BLaER1 treated with 17β-estradiol and CSF1 and Interleukin-3, amounts not matched to agents 10 nM and 100 nM (cell line): Measurements from ENCODE around the gene NEMF.
A peak's percentile ranks its signal among the peaks of the same experiment; 100 is the strongest.
"Not testable (repeated sequence)": the region's sequence is repeated elsewhere in the genome, so short reads cannot be mapped to it uniquely, and the experiment has no call there.

Source experiments
- H3K27ac ChIP-seq, 11 experiments: shearing (Covaris generic); formaldehyde crosslinking; 2 replicates each; pipeline ENCODE4 v1.8.1; 2022
- H3K27me3 ChIP-seq, 11 experiments: shearing (Covaris generic); formaldehyde crosslinking; 2 replicates each; pipeline ENCODE4 v1.8.1; 2022
- H3K36me3 ChIP-seq, 11 experiments: shearing (Covaris generic); formaldehyde crosslinking; 2 replicates each; pipeline ENCODE4 v1.8.1; 2022
- H3K4me1 ChIP-seq, 10 experiments: shearing (Covaris generic); formaldehyde crosslinking; 2 replicates each; pipeline ENCODE4 v1.8.1; 2022
- H3K4me2 ChIP-seq, 11 experiments: shearing (Covaris generic); formaldehyde crosslinking; 2 replicates each; pipeline ENCODE4 v1.8.1; 2022
- H3K4me3 ChIP-seq, 10 experiments: shearing (Covaris generic); formaldehyde crosslinking; 2 replicates each; pipeline ENCODE4 v1.8.1; 2022
- H3K9ac ChIP-seq, 11 experiments: shearing (Covaris generic); formaldehyde crosslinking; 2 replicates each; pipeline ENCODE4 v1.8.1; 2022
- H3K9me3 ChIP-seq, 11 experiments: shearing (Covaris generic); formaldehyde crosslinking; replicated peaks in 1 of 11; 2 replicates each; pipeline ENCODE4 v1.8.1; 2022
- H4K20me1 ChIP-seq, 11 experiments: shearing (Covaris generic); formaldehyde crosslinking; 2 replicates each; pipeline ENCODE4 v1.8.1; 2022
- Cebpa-rat ChIP-seq, 11 experiments: shearing (Covaris generic); IDR thresholded peaks; 2 replicates each; pipeline ENCODE4 v1.8.1; 2022

The NEMF gene

DNA sequence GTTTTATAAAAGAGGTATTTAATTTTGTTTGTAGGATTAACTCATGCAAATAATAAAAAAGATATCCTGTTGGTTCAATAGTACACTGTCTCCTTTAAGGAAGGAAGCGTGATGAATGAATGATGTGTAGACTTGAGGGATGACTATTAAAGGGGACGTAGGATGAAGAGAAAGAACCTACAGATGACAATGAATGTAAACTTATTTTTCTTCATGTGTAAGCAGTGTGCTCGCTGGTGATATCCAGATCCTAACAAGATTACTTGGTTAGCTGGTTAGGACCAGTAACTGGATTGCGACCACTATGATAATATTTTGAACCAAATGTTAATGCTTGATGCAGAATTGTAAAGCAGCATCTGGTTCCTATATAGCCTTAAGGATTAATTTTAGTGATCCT lies 42.9 kb upstream of the NEMF start:
- Histone ChIP-seq H3K4me1 (peaks cover 27 to 53% (median 42%) of the 10 kb centered on the region in 10 experiments), H3K4me2 (peak overlapping the region; percentile 78 to 98 (median 87)), H3K36me3 (peaks cover 23 to 60% (median 35%) of the 10 kb centered on the region in 11 experiments; a peak in 21 of 22 replicates), H3K27ac (peak overlapping the region in 9 of 11 experiments; percentile 21 to 100 (median 98); a peak in 14 of 22 replicates), H3K27me3 (no peaks in the 10 kb centered on the region), H4K20me1 (peaks cover 44 to 72% (median 62%) of the 10 kb centered on the region in 11 experiments), H3K4me3 (peak overlapping the region; percentile 79 to 99 (median 94)), H3K9ac (peak overlapping the region; percentile 97 to 100 (median 99)), H3K9me3 (peaks cover 0 to 5% (median 0%) of the 10 kb centered on the region in 11 experiments; a peak in 2 of 22 replicates)
- TF ChIP-seq Cebpa-rat (IDR thresholded peaks at IDR 0.05): no peak

DNA sequence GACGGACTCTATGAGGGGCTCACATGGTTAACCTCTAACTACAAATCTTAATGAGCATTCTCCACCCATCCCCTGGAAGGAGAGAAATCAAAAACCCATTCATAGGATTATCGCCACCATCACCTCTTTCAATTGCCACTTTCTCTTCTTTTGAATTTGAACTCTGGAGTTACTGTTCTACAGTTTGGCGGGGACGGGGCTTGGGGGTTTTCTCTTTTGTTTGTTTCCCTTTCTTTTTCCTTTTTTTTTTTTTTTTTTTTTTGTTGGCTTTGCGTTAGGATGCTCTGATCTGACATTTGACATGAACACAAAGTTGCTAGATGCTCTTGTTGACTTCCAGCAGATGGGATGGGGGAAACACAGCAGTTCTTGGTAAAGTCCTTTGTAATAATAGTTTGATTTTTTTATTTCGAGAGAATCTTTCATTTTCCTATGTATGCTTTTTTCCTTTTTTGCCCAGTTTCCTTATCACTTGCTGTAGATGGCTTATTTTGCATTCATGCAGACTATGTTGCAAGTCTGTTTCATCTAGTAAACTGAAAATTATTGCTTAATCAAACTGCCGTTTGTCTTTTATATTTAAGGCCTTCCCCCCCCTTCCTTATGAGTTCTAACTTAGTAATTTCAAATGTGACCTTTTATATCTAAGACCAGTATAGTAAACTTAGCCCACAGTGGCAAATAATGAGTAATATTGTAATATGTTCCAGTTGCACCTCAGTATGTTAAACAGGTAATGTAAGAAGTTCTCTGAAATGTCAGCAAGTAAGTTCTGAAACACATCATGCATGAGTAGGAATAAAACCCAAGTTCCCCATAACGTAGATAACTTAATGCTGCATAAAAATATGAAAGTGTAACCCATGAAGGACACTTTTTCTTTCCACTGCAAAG lies 41.9 kb upstream of the NEMF start:
- peak overlapping the region; percentile 96 to 100 (median 99) for H3K27ac ChIP-seq
- H3K9me3 ChIP-seq, H3K27me3 ChIP-seq: not testable (repeated sequence)
- H4K20me1 ChIP-seq: peaks cover 44 to 64% (median 60%) of the 10 kb centered on the region in 11 experiments
- peak overlapping the region; percentile 78 to 98 (median 87) for H3K4me2 ChIP-seq
- peak overlapping the region; percentile 97 to 100 (median 99) for H3K9ac ChIP-seq
- peaks cover 23 to 56% (median 34%) of the 10 kb centered on the region in 11 experiments; a peak in 21 of 22 replicates for H3K36me3 ChIP-seq
- TF ChIP-seq Cebpa-rat (IDR thresholded peaks at IDR 0.05): 0 out of 22 replicates have a peak, but pooled peaks of 1 of the 11 experiments have one; percentile 30
- peaks cover 27 to 53% (median 41%) of the 10 kb centered on the region in 10 experiments for H3K4me1 ChIP-seq
- H3K4me3 ChIP-seq: peak overlapping the region; percentile 79 to 99 (median 94)

DNA sequence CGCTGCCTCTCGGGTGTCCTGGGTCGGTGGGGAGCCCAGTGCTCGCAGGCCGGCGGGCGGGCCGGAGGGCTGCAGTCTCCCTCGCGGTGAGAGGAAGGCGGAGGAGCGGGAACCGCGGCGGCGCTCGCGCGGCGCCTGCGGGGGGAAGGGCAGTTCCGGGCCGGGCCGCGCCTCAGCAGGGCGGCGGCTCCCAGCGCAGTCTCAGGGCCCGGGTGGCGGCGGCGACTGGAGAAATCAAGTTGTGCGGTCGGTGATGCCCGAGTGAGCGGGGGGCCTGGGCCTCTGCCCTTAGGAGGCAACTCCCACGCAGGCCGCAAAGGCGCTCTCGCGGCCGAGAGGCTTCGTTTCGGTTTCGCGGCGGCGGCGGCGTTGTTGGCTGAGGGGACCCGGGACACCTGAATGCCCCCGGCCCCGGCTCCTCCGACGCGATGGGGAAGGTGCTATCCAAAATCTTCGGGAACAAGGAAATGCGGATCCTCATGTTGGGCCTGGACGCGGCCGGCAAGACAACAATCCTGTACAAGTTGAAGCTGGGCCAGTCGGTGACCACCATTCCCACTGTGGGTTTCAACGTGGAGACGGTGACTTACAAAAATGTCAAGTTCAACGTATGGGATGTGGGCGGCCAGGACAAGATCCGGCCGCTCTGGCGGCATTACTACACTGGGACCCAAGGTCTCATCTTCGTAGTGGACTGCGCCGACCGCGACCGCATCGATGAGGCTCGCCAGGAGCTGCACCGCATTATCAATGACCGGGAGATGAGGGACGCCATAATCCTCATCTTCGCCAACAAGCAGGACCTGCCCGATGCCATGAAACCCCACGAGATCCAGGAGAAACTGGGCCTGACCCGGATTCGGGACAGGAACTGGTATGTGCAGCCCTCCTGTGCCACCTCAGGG lies 41.0 kb upstream of the NEMF start:
- Histone ChIP-seq H3K9ac (peak overlapping the region; percentile 97 to 100 (median 99)), H3K9me3 (peaks cover 0 to 5% (median 0%) of the 10 kb centered on the region in 11 experiments; a peak in 2 of 22 replicates), H3K4me2 (peak overlapping the region; percentile 78 to 98 (median 87); a peak in 21 of 22 replicates), H3K27me3 (no peaks in the 10 kb centered on the region), H3K36me3 (peaks cover 23 to 52% (median 34%) of the 10 kb centered on the region in 11 experiments; a peak in 21 of 22 replicates), H3K4me1 (peaks cover 20 to 50% (median 35%) of the 10 kb centered on the region in 10 experiments), H3K4me3 (peak overlapping the region; percentile 79 to 99 (median 94)), H4K20me1 (peaks cover 37 to 56% (median 55%) of the 10 kb centered on the region in 11 experiments), H3K27ac (peak overlapping the region; percentile 96 to 100 (median 99))
- no peak for TF ChIP-seq Cebpa-rat (IDR thresholded peaks at IDR 0.05)

DNA sequence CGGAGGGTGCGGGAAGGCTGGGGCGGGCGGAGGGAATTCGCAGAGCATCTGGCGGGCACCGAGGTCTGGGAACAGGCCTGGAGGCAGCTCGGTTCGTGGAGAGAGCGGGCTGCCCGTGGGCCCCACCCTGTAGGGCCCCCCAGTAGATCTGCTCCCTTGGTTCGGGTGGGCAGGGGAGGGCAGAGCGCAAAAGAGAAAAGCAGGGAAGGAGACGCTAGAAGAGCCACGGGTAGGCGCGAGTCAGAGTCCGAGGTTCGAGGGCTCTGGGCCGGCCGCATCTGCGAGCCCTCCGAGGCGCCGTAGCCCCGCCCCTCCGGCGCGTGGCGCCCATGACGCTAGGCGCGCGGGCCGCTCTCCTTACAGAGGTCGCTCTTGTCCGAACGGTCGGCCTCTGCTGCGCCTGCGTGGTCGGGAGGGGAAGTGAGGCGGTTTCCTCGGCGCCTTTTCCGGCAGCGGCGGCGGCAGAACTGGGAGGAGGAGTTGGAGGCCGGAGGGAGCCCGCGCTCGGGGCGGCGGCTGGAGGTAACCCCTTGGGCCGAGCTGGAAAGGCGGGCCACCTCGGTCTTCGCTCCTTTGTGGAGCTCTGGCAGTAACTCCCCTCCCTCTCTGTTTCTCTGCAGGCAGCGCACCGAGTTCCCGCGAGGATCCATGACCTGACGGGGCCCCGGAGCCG lies 40.2 kb upstream of the NEMF start, which contains the start of gene ARF6:
Gene ARF6 (plus strand): TSS at position 447 of the 673 bp plus-strand sequence. CDS start 655 bp downstream, outside the sequence.
- no peak for TF ChIP-seq Cebpa-rat (IDR thresholded peaks at IDR 0.05)
- H3K4me1 ChIP-seq: peaks cover 16 to 44% (median 29%) of the 10 kb centered on the region in 10 experiments
- H3K27ac ChIP-seq: peak within 1 kb of the TSS; percentile 96 to 100 (median 99)
- peak within 1 kb of the TSS; percentile 79 to 99 (median 94) for H3K4me3 ChIP-seq
- peaks cover 30 to 49% (median 47%) of the 10 kb centered on the region in 11 experiments for H4K20me1 ChIP-seq
- no peaks in the 10 kb centered on the region for H3K27me3 ChIP-seq
- peak within 1 kb of the TSS; percentile 82 to 98 (median 92) for H3K4me2 ChIP-seq
- peak within 1 kb of the TSS; percentile 97 to 100 (median 99) for H3K9ac ChIP-seq
- H3K36me3 ChIP-seq: peaks cover 23 to 44% (median 33%) of the 10 kb centered on the region in 11 experiments; a peak in 21 of 22 replicates
- peaks cover 0 to 5% (median 0%) of the 10 kb centered on the region in 11 experiments; a peak in 2 of 22 replicates for H3K9me3 ChIP-seq

DNA sequence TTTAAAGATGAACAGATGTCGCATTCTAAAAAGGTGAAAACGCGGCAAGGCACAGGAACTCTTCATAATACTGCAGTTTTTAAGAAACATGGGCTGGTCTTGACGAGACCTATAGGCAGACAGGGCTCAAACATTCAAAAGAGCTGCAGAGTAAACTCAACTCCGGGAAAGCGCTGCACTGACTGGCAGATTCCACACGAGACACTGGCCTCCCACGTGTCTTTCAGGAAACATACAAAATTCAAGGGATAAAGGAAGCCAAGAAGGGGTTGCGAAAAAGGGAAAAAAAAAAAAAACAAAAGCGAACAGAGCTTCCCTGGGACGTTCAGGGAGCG lies 39.7 kb upstream of the NEMF start:
- peak overlapping the region; percentile 97 to 100 (median 99) for H3K9ac ChIP-seq
- H3K9me3 ChIP-seq: peaks cover 0 to 5% (median 0%) of the 10 kb centered on the region in 11 experiments; a peak in 2 of 22 replicates
- peak overlapping the region; percentile 79 to 99 (median 94) for H3K4me3 ChIP-seq
- peak overlapping the region; percentile 96 to 100 (median 99) for H3K27ac ChIP-seq
- TF ChIP-seq Cebpa-rat (IDR thresholded peaks at IDR 0.05): no peak
- H3K27me3 ChIP-seq: no peaks in the 10 kb centered on the region
- H3K4me2 ChIP-seq: peak overlapping the region; percentile 79 to 97 (median 87)
- H3K36me3 ChIP-seq: peaks cover 23 to 39% (median 31%) of the 10 kb centered on the region in 11 experiments; a peak in 21 of 22 replicates
- H4K20me1 ChIP-seq: peaks cover 30 to 43% (median 42%) of the 10 kb centered on the region in 11 experiments
- H3K4me1 ChIP-seq: peaks cover 16 to 38% (median 25%) of the 10 kb centered on the region in 10 experiments

DNA sequence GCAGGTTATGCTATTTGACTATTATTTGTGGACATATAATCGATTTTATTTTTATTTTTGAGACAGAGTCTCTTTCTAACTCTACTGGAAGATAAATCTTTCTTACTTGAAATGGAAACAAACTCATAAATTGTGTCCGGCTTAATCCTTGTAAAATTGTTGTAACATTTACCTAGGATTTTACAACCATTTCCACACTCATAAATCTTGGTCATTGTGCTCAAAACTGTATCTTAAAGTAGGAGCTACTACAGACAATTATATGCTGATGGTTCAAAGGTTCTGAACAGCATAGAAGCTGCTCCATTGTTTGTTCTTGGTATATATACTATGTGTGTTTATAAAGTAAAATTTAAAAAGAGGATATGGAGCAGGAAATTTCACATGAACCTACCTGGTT lies 35.7 kb upstream of the NEMF start:
- no peak for TF ChIP-seq Cebpa-rat (IDR thresholded peaks at IDR 0.05)
- H4K20me1 ChIP-seq: peaks cover 0 to 4% (median 3%) of the 10 kb centered on the region in 11 experiments; a peak in 10 of 22 replicates
- no peak overlapping the region for H3K4me3 ChIP-seq
- no peak overlapping the region for H3K27ac ChIP-seq
- H3K27me3 ChIP-seq: no peaks in the 10 kb centered on the region
- no peak overlapping the region for H3K9ac ChIP-seq
- peaks cover 0 to 3% (median 0%) of the 10 kb centered on the region in 11 experiments; a peak in 1 of 22 replicates for H3K9me3 ChIP-seq
- peaks cover 21 to 58% (median 26%) of the 10 kb centered on the region in 10 experiments for H3K4me1 ChIP-seq
- H3K36me3 ChIP-seq: no peaks in the 10 kb centered on the region
- no peak overlapping the region for H3K4me2 ChIP-seq

DNA sequence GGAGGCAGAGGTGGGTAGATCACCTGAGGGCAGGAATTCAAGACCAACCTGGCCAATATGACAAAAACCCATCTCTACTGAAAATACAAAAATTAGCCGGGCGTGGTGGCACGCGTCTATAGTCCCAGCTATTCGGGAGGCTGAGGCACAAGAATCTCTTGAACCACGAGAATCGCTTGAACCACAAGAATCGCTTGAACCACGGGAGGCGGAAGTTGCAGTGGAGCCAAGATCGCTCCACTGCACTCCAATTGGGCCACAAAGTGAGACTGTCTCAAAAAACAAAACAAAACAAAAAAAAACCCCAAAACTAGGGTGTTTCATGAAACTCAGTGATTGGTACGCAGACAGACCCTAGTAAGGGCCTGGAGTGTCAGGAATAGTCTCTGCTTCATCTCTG lies 33.9 kb upstream of the NEMF start:
- no peaks in the 10 kb centered on the region for H3K36me3 ChIP-seq
- H3K27ac ChIP-seq: peak overlapping the region in 5 of 11 experiments; percentile 25 to 57 (median 39); a peak in 8 of 22 replicates
- H3K9me3 ChIP-seq: peaks cover 0 to 8% (median 0%) of the 10 kb centered on the region in 11 experiments; a peak in 1 of 22 replicates
- peak overlapping the region; percentile 54 to 77 (median 69) for H3K4me2 ChIP-seq
- no peak overlapping the region for H3K4me3 ChIP-seq
- no peaks in the 10 kb centered on the region for H4K20me1 ChIP-seq
- no peak for TF ChIP-seq Cebpa-rat (IDR thresholded peaks at IDR 0.05)
- H3K27me3 ChIP-seq: no peaks in the 10 kb centered on the region
- H3K9ac ChIP-seq: peak overlapping the region in 2 of 11 experiments; percentile 5 to 45; a peak in 2 of 22 replicates
- peaks cover 14 to 70% (median 24%) of the 10 kb centered on the region in 10 experiments for H3K4me1 ChIP-seq
